ENCODE data around the gene MRPL17.

MRPL17 gene

DNA sequence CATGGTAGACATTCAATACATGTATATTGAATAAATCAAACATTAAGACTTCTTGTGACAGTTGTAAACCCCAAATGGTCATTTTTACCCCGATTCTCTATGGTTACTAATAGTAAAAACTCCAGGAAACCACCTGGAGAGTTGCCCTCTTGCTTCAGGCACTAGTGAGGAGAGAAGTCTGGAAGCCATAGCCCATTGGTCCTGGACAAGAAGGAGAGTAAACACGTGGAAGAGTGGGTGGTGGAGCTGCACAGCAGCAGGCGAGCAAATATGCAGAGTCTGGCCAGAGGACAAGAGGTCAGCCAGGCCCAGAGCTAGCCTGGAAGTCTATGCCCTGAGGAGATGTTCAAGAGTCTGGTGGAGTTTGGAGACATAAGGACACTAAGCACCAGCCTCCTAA, 45.3 kb downstream of the MRPL17 start:
- Histone ChIP-seq H3K4me3 (no peak overlapping the region), H3K27ac (no peak overlapping the region)

DNA sequence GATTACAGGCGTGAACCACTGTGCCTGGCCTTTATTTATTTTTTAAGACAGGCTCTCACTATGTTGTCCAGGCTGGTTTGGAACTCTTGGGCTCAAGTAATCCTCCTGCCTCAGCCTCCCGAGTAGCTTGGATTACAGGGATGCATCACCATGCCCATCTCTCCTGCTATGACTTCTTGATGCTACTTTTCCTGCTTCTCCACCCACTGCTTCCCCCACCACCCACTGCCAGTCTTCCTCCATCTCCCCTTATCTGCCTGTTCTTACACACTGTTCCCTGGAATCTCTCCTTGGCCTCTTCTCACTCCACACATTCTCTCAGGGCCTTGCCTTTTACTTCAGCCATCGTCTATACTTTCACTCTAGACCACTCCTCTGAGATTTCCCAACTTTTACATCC, 46.7 kb downstream of the MRPL17 start:
- Histone ChIP-seq H3K27ac (peak overlapping the region in 8 of 21 experiments; percentile 0 to 74 (median 30)), H3K4me3 (no peak overlapping the region)

DNA sequence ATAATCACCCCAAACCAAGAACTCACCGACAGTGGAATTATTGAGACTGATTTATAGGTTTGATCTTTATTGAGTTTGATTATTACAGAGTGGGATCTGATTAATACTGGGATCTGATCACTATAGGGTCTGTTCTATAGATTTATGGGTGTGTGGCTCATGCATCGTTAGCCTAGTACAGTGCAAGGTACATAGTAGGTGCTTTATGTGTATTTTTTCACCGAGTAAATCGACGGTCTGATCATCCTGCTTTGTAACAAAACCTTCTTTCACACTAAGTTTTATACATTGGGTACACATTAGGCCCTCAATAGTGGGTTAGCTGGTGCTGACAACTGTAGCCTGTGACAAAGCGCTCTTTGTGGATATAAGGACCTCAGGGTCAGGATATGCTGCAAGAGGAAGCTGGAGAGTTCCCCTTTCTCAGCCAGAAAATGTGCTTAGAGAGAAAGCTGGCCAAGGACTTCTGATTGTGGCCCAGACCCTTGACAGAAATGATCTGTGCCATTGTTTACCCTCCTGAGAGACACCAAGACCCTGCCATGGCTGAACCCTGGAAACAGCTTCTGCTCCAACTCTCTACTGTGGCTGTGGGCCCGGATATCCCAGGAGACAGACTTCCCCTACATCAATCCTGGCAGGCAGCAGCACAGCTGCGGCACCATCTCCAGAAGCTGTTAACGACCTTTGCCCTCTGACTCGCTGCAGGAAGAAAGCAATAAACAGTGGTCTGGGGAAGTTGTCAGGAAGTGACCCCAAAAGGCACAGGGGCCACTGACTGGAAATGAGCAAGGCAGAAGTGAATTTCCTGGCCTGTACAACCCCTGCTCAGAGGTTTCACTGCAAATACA, 47.8 kb downstream of the MRPL17 start:
- Histone ChIP-seq H3K27ac (peak overlapping the region in 16 of 21 experiments; percentile 0 to 74 (median 42)), H3K4me3 (no peak overlapping the region)

DNA sequence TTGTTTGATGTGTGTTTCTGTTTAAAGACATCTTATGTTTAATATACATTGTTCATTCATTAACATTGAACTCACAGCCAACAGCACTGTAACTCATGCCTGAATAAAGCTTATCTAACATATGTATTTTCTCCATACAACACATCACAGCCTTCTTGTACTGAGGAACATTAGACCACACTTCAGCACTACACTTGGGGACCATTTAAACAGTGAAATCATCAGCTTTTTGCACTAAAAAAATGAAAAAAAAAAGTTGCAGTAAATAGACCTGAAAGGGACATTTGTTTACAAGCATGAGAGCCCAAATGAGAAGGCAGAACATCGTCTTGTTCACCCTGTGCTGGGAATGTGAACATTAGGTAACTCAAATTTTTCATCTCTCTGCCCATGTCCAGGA, 48.6 kb downstream of the MRPL17 start:
- Histone ChIP-seq H3K4me3 (no peak overlapping the region), H3K27ac (peak overlapping the region in 3 of 21 experiments; percentile 22 to 74 (median 30))

DNA sequence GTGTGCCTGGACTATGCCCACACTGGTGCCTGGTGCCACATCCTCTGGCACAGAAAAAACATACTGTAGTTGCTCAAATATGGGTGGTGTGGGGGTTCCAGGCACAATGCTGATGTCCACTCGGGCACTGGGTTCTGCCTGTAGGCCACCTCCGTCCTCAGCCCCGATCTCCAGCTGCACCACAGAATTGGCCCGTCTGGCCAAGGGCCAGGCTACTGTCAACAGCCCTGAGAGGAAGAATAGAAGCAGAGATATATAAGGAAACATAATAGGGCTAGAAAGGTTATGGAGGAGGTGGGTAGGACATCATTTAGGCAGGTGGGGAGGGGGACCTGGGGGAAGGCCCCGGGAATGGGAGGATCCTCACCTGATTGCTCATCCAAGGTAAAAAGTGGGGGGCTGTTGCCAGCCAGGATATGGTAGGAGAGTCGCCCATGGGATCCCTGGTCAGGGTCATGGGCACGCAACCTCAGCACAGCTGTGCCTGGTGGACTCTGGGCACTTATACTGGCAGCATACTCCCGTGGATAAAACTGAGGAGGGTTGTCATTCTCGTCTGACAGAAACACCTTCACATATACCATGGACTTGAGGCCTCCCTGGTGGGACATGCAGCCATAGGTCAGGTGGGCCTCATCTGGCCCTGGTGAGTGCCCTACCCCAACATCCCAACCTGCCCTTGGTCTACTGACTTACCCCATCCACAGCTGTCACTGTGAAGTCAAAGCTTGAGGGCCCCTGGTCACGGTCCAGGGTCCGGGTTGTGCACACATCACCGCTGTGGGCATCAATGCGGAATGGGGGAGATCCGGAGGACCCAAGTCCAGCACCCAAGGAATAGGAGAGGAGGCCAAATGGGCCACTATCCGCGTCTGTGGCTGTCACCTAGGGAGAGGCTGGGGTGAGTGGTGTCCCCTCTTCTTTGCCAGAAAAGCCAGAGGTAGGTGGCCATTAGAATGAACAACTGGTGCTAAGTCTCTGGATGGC, 49.4 kb downstream of the MRPL17 start:
- H3K27ac ChIP-seq = peak overlapping the region in 2 of 21 experiments; percentile 16 to 22
- no peak overlapping the region for H3K4me3 ChIP-seq

DNA sequence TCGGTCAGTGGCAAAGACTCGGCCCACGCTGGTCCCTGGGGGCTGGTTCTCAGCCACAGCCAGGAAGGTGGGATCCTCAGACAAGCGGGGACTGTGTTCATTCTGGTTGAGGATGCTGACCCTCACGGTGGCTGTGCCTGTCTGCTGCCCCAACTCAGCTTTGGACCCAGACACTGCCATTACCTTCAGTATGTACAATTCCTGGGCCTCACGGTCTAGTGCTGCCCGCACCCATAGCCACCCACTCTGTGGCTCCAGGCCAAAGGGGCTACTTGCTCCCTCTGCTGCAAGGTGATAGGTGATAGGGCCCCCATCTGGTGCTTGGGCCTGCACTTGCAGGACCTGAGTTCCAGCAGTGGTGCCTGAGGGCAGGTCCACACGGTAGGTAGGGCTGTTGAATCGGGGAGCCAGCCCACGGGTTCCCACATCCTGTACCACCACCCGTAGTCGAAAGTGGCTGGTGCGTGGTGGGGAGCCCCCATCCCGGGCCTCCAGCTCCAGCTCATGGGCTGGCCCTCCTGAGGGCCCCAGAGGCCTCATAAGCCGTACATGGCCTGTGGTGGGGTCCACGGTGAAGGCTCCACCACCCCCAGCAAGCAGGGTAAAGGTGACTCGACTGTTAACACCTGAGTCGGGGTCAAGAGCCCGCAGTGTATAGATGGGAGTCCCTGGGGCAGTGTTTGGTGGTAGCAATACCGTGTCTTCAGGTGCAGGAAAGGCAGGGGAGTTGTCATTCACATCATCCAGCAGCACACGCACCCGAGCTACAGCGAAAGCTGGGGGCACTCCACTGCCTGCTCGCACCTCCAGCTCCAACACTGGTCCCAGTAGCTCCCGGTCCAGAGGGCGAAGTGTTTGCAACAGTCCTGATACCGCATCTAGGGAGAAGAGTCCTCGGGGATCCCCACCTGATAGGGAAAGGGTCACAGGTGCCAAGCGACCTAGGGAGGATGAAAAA, 50.7 kb downstream of the MRPL17 start:
- H3K27ac ChIP-seq = no peak overlapping the region
- H3K4me3 ChIP-seq = no peak overlapping the region

DNA sequence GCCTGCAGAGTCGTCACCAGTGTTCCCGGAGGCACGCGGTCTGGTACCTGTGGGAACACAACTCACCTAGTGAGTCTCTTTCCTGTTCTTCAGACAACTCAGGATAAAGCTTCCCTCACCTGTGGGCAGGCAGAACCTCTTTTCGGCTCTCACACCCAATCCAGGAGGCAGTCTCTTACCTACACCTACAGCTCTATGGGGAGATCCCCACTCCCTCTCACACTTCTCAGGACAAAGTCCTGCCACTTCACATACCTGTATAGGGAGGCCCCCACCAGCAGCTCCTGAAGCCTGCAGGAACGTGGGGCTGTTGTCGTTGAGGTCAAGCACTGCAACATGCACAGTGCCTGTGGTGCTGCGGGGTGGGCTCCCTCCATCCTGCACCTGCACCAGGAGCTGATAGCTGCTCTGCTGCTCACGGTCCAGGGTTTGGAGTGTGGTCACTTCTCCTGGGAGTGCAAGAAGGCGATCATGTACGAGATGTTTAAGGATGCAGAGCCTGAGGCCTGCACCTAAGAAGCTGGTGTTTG, 51.7 kb downstream of the MRPL17 start:
- no peak overlapping the region for H3K27ac ChIP-seq

DNA sequence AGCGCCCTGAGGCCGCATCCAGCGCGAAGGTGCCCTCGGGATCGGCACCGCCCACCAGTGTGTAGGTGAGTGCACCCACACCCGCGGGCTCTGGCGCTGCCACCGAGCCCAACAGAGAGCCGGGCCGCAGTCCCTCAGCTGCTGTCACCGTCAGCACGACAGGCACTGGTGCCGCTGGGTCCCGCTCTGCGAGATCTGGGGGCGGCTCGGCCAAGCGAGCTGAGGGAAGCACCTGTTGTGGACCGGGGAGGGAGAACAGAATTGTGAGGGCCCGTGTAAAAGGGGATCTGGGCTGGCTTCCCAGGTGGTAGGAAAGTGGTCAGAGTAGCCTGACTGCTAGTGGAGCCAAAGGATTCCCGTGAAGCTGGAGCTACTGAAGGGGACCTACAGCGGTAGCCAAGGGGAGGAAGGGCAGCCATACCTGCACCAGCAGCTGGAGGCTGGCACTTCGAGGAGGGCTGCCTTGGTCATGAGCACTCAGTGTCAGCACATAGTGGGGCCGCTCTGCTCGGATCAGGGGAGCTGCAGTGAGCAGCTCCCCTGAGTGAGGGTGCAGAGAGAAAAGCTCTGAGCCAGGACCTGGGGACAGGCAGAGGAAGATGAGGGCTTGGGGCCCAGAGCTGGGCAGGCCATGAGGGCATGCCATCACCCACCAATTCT, 52.4 kb downstream of the MRPL17 start:
- Histone ChIP-seq H3K27ac (no peak overlapping the region), H3K4me3 (peak overlapping the region in 2 of 7 experiments; percentile 15 to 35)

More for the DNA sequence above, 51.7 kb downstream of the MRPL17 start:
- H3K4me3 ChIP-seq = no peak overlapping the region

All from skin epidermis (tissue), 12 donors.